ENCODE data around the gene NUDT22. TPM values are rescaled to one million over a fixed set of nuclear protein-coding genes. Genes with fewer than 3 reads are reported as not detected.
A peak's percentile ranks its signal among the peaks of the same experiment; 100 is the strongest.

The NUDT22 gene
- total RNA-seq, 1 donor from 2014 or later, result 45.0 TPM

DNA sequence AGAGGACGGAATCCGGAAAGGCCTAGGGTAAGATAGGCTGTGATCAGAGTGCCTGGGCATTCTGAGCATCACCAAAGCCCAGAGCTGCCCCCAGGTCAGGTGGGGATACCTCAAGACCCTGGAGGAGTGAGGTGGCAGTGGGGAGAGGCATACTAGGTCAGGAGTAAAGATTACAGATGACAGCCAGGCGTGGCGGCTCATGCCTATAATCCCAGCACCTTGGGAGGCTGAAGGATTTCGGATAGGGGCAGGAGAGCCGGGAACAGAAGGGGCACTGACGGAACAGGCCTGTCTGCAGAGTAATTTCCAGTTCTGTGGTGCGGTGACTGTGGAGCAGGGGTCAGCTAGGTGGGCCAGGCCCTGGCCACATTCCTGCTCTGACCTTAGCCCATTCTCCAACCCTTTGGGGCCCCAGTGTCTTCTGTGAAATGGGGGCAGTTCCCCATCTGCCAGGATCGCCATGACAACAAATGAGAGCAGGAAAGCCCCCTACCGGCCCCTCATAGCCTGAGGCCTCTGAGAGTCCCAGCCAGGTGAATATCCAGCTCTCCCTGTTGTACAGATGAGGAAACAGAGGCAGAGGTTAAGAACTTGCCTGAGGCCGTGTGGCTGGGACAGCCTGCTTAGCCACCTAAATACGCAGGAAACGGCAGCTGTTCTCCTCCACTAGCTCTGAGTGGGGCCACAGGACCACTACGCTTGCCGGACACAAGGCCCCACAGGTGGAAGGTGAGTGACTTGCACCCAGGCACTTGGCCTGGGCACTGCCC lies 49.1 kb downstream of the NUDT22 start:
- Histone ChIP-seq H3K4me1 (peaks cover 14% of the 10 kb centered on the region), H3K4me3 (no peak overlapping the region), H3K9me3 (no peaks in the 10 kb centered on the region), H3K36me3 (peaks cover 38% of the 10 kb centered on the region), H3K27me3 (ENCODE audit: low read depth) (no peaks in the 10 kb centered on the region), H3K27ac (no peak overlapping the region)
- DNase-seq (no peak), ATAC-seq (no peak)
- TF ChIP-seq, protein P1, sequence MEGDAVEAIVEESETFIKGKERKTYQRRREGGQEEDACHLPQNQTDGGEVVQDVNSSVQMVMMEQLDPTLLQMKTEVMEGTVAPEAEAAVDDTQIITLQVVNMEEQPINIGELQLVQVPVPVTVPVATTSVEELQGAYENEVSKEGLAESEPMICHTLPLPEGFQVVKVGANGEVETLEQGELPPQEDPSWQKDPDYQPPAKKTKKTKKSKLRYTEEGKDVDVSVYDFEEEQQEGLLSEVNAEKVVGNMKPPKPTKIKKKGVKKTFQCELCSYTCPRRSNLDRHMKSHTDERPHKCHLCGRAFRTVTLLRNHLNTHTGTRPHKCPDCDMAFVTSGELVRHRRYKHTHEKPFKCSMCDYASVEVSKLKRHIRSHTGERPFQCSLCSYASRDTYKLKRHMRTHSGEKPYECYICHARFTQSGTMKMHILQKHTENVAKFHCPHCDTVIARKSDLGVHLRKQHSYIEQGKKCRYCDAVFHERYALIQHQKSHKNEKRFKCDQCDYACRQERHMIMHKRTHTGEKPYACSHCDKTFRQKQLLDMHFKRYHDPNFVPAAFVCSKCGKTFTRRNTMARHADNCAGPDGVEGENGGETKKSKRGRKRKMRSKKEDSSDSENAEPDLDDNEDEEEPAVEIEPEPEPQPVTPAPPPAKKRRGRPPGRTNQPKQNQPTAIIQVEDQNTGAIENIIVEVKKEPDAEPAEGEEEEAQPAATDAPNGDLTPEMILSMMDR (IDR thresholded peaks at IDR 0.05), result no peak
- intact Hi-C loops (cut with DNase I), result no loop called here

DNA sequence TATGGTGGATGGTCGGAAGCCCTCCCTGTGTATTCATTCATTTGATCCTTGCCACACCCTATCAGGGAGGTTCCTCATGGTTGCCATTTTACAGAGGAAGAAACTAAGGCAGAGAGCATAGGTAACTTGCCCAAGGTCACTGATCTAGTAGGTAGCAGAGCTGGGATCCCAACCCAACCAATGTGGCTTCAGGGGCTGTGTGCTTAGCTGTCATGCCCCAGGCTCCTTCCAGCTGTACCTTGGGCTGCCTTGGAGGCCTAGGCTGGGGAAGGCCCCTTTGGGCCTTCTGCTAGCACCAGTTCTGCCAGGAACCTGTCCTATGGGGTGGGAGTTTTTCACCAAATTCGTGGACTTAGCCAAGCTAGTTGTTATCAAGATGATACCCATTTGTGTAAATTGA lies 49.8 kb downstream of the NUDT22 start:
- H3K4me3 ChIP-seq, result no peak overlapping the region
- no peaks in the 10 kb centered on the region for H3K9me3 ChIP-seq
- intact Hi-C loops (cut with DNase I), result no loop called here
- peaks cover 14% of the 10 kb centered on the region for H3K4me1 ChIP-seq
- no peaks in the 10 kb centered on the region for H3K27me3 ChIP-seq (ENCODE audit: low read depth)
- H3K27ac ChIP-seq, result no peak overlapping the region
- no peak for ATAC-seq
- TF ChIP-seq, protein P1 (IDR thresholded peaks at IDR 0.05), result no peak
- no peak for DNase-seq
- peaks cover 41% of the 10 kb centered on the region for H3K36me3 ChIP-seq

DNA sequence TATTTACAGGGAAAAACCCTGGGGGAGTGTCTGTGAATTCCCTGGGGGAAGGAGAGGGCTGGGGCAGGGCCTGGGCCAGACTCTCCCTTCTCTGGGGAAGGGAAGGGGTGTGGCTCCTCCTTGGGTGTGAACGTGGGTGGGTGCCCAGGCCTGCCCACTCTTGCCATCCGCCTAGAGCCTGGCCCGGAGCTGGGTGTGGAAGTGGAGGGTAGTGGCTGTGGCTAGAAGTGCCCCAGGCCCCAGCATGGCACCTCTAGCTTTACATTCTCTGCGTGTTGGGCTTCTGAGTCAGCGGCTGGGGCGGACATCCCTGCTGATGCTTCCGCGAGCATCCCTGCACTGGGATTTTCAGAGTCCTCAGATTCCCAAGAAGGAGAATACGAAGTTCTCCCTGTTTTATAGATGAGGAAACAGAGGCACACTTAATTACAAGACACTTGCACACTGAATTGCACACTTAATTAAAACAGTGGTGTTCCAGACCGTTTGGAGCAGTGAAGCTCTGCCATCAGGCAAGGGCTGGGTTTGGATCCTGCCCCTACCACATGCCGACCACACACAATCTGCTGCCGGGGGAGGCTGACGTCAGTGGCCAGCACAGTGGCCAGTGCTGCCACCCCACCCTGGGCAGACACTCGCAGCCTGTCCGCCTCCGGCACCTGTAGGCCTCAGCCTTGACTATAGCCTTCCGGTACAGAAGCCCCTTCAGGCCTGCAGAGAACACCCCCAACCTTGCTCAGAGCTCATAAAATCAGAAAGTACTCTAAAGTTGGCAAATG lies 50.8 kb downstream of the NUDT22 start:
- intact Hi-C loops (cut with DNase I), result no loop called here
- peak; percentile 53 for DNase-seq
- Histone ChIP-seq H3K27me3 (ENCODE audit: low read depth) (no peaks in the 10 kb centered on the region), H3K36me3 (peaks cover 51% of the 10 kb centered on the region), H3K4me3 (no peak overlapping the region), H3K9me3 (no peaks in the 10 kb centered on the region), H3K4me1 (peaks cover 10% of the 10 kb centered on the region), H3K27ac (no peak overlapping the region)
- ATAC-seq, result peak; percentile 22 to 33
- TF ChIP-seq, protein P1 (IDR thresholded peaks at IDR 0.05), result no peak

DNA sequence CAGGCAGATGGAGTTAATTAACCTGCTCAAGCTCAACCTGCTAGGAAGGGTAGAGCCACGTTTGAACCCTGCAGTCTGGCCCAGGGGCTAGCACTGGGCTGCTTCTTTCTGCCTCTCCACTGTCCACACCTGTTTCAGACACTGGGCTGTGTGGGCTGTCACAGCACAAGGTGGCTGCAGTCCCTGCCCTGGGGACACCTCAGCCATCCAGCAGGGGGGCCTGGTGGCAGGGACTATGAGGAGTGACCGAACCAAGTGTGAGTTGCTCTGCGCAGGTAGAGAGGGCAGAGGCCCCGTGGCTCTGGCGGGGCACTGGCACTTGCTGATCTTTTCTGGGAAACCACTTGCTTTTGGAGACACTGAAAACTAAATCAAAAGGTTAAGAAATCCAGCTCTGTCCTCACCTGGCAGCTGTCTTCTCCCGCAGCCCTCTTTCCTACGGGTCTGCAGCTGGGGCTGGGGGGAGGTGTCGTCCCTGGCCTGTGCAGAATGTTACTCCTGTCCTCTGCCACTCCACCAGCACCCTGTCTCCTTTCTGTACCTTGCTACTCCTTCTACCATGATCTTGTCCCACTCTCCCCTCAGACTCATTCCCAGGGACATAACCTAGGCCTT lies 52.6 kb downstream of the NUDT22 start:
- H3K27ac ChIP-seq, result no peak overlapping the region
- peaks cover 8% of the 10 kb centered on the region for H3K4me1 ChIP-seq
- intact Hi-C loops (cut with DNase I), result no loop called here
- no peaks in the 10 kb centered on the region for H3K27me3 ChIP-seq (ENCODE audit: low read depth)
- no peaks in the 10 kb centered on the region for H3K9me3 ChIP-seq
- no peak for DNase-seq
- H3K36me3 ChIP-seq, result peaks cover 56% of the 10 kb centered on the region
- ATAC-seq, result no peak
- TF ChIP-seq, protein P1 (IDR thresholded peaks at IDR 0.05), result no peak
- H3K4me3 ChIP-seq, result no peak overlapping the region

Other genes starting within 250 kb of the NUDT22 start
- gene OTUB1, start 239.8 kb upstream of the NUDT22 start, total RNA-seq, result 61.9 TPM
- not detected for gene FLRT1, start 190.3 kb upstream of the NUDT22 start, total RNA-seq
- gene MACROD1, start 60.2 kb upstream of the NUDT22 start, total RNA-seq, result 15.0 TPM
- gene STIP1, start 40.1 kb upstream of the NUDT22 start, total RNA-seq, result 125 TPM
- 92.0 TPM for gene FERMT3, start 19.6 kb upstream of the NUDT22 start, total RNA-seq
- gene TRPT1, start 88 bp upstream of the NUDT22 start, total RNA-seq, result 27.8 TPM
- gene DNAJC4, start 4.3 kb downstream of the NUDT22 start, total RNA-seq, result 39.5 TPM
- gene VEGFB, start 8.3 kb downstream of the NUDT22 start, total RNA-seq, result 150 TPM
- gene FKBP2, start 14.8 kb downstream of the NUDT22 start, total RNA-seq, result 48.2 TPM
- gene PPP1R14B, start 20.7 kb downstream of the NUDT22 start, total RNA-seq, result 55.4 TPM
- 31.8 TPM for gene PLCB3, start 25.3 kb downstream of the NUDT22 start, total RNA-seq
- 51.6 TPM for gene BAD, start 58.4 kb downstream of the NUDT22 start, total RNA-seq
- gene GPR137, start 59.6 kb downstream of the NUDT22 start, total RNA-seq, result 37.7 TPM
- not detected for gene KCNK4, start 65.0 kb downstream of the NUDT22 start, total RNA-seq
- not detected for gene CATSPERZ, start 74.1 kb downstream of the NUDT22 start, total RNA-seq
- 47.9 TPM for gene ESRRA, start 79.2 kb downstream of the NUDT22 start, total RNA-seq
- gene TRMT112, start 91.3 kb downstream of the NUDT22 start, total RNA-seq, result 178 TPM
- gene PRDX5, start 91.8 kb downstream of the NUDT22 start, total RNA-seq, result 203 TPM
- 40.0 TPM for gene CCDC88B, start 113.9 kb downstream of the NUDT22 start, total RNA-seq
- gene RPS6KA4, start 132.9 kb downstream of the NUDT22 start, total RNA-seq, result 36.1 TPM